ENCODE data around the gene MFAP4.
A peak's percentile ranks its signal among the peaks of the same experiment; 100 is the strongest.

The MFAP4 gene

GRCh38 chr17:19426631-19427030, 39.6 kb upstream of the MFAP4 start:
- no peak overlapping the region for H3K4me2 ChIP-seq (ENCODE audit: low read length, poor library complexity, severe bottlenecking)
- H2BK15ac ChIP-seq (ENCODE audit: low read depth, poor library complexity, severe bottlenecking): no peak overlapping the region
- no peaks in the 10 kb centered on the region for H3K27me3 ChIP-seq (ENCODE audit: control insufficient read depth in 1 of 2, insufficient read depth in 1 of 2, low read length in 2 of 2)
- H3K27ac ChIP-seq (ENCODE audit: low read length, poor library complexity, severe bottlenecking): no peak overlapping the region
- no peak overlapping the region for H2BK120ac ChIP-seq (ENCODE audit: low read depth, low read length)
- H2AFZ ChIP-seq (ENCODE audit: low read depth, low read length): no peak overlapping the region
- no peak overlapping the region for H2BK12ac ChIP-seq (ENCODE audit: low read length in 2 of 2)
- no peak overlapping the region for H3K18ac ChIP-seq (ENCODE audit: low read depth in 1 of 2, low read length in 2 of 2)
- H3K9me3 ChIP-seq (ENCODE audit: control insufficient read depth, low read length): no peaks in the 10 kb centered on the region
- H3K79me1 ChIP-seq (replicated peaks; ENCODE audit: low read length, poor library complexity, severe bottlenecking): no peaks in the 10 kb centered on the region
- no peak for DNase-seq
- no peak overlapping the region for H3K9ac ChIP-seq (ENCODE audit: low read length)
- H3K23ac ChIP-seq (ENCODE audit: low read length in 2 of 2): no peak overlapping the region
- H4K91ac ChIP-seq (ENCODE audit: low read length): no peak overlapping the region
- H3K4me3 ChIP-seq (ENCODE audit: insufficient read depth in 1 of 2, low read depth in 1 of 2, low read length in 2 of 2): no peak overlapping the region
- no peak overlapping the region for H3K14ac ChIP-seq (ENCODE audit: low read length in 2 of 2)
- no peak overlapping the region for H3K4ac ChIP-seq (ENCODE audit: low read depth in 1 of 2, low read length in 2 of 2)
- H2AK5ac ChIP-seq (ENCODE audit: low read length, severe bottlenecking): no peak overlapping the region
- no peak overlapping the region for H4K8ac ChIP-seq (ENCODE audit: low read length)
- no peaks in the 10 kb centered on the region for H3K36me3 ChIP-seq (ENCODE audit: control insufficient read depth in 1 of 2, insufficient read depth in 2 of 2, low read depth in 1 of 2, low read length in 2 of 2)
- no peak overlapping the region for H2BK5ac ChIP-seq (ENCODE audit: low read depth, low read length, poor library complexity, severe bottlenecking)
- 89% methylated on average over 4 of the region's 5 CpGs for WGBS
- no peaks in the 10 kb centered on the region for H3K4me1 ChIP-seq (ENCODE audit: control insufficient read depth, insufficient read depth, low read depth, low read length)

- Histone ChIP-seq H2AK5ac (ENCODE audit: low read length, severe bottlenecking) (no peak overlapping the region), H4K8ac (ENCODE audit: low read length) (no peak overlapping the region), H4K91ac (ENCODE audit: low read length) (no peak overlapping the region), H3K4me1 (ENCODE audit: control insufficient read depth, insufficient read depth, low read depth, low read length) (no peaks in the 10 kb centered on the region), H2BK5ac (ENCODE audit: low read depth, low read length, poor library complexity, severe bottlenecking) (no peak overlapping the region), H2BK120ac (ENCODE audit: low read depth, low read length) (no peak overlapping the region), H3K14ac (ENCODE audit: low read length in 2 of 2) (no peak overlapping the region), H3K18ac (ENCODE audit: low read depth in 1 of 2, low read length in 2 of 2) (no peak overlapping the region), H3K36me3 (ENCODE audit: control insufficient read depth in 1 of 2, insufficient read depth in 2 of 2, low read depth in 1 of 2, low read length in 2 of 2) (no peaks in the 10 kb centered on the region), H3K9me3 (ENCODE audit: control insufficient read depth, low read length) (no peaks in the 10 kb centered on the region), H3K9ac (ENCODE audit: low read length) (peak overlapping the region; percentile 16), H3K4me2 (ENCODE audit: low read length, poor library complexity, severe bottlenecking) (no peak overlapping the region), H3K4ac (ENCODE audit: low read depth in 1 of 2, low read length in 2 of 2) (no peak overlapping the region), H3K79me1 (replicated peaks; ENCODE audit: low read length, poor library complexity, severe bottlenecking) (no peaks in the 10 kb centered on the region), H2BK15ac (ENCODE audit: low read depth, poor library complexity, severe bottlenecking) (no peak overlapping the region), H2BK12ac (ENCODE audit: low read length in 2 of 2) (no peak overlapping the region), H3K27me3 (ENCODE audit: control insufficient read depth in 1 of 2, insufficient read depth in 1 of 2, low read length in 2 of 2) (no peaks in the 10 kb centered on the region), H3K4me3 (ENCODE audit: insufficient read depth in 1 of 2, low read depth in 1 of 2, low read length in 2 of 2) (no peak overlapping the region), H3K27ac (ENCODE audit: low read length, poor library complexity, severe bottlenecking) (no peak overlapping the region), H3K23ac (ENCODE audit: low read length in 2 of 2) (no peak overlapping the region), H2AFZ (ENCODE audit: low read depth, low read length) (no peak overlapping the region)
- DNase-seq: no peak
- 74% methylated on average over 7 of the region's 8 CpGs for WGBS
Observed at GRCh38 chr17:19424934-19425868, 38.2 kb upstream of the MFAP4 start.

GRCh38 chr17:19421926-19422325, 34.9 kb upstream of the MFAP4 start:
- no peak overlapping the region for H3K27ac ChIP-seq (ENCODE audit: low read length, poor library complexity, severe bottlenecking)
- H2BK120ac ChIP-seq (ENCODE audit: low read depth, low read length): no peak overlapping the region
- no peak overlapping the region for H3K4me3 ChIP-seq (ENCODE audit: insufficient read depth in 1 of 2, low read depth in 1 of 2, low read length in 2 of 2)
- no peaks in the 10 kb centered on the region for H3K79me1 ChIP-seq (replicated peaks; ENCODE audit: low read length, poor library complexity, severe bottlenecking)
- H3K18ac ChIP-seq (ENCODE audit: low read depth in 1 of 2, low read length in 2 of 2): no peak overlapping the region
- H3K9ac ChIP-seq (ENCODE audit: low read length): no peak overlapping the region
- no peaks in the 10 kb centered on the region for H3K4me1 ChIP-seq (ENCODE audit: control insufficient read depth, insufficient read depth, low read depth, low read length)
- H2AFZ ChIP-seq (ENCODE audit: low read depth, low read length): no peak overlapping the region
- no peak overlapping the region for H2BK5ac ChIP-seq (ENCODE audit: low read depth, low read length, poor library complexity, severe bottlenecking)
- H4K91ac ChIP-seq (ENCODE audit: low read length): no peak overlapping the region
- H3K27me3 ChIP-seq (ENCODE audit: control insufficient read depth in 1 of 2, insufficient read depth in 1 of 2, low read length in 2 of 2): peaks cover 0 to 19% of the 10 kb centered on the region in 2 experiments
- 88% methylated on average over 4 of the region's 6 CpGs for WGBS
- no peak overlapping the region for H3K14ac ChIP-seq (ENCODE audit: low read length in 2 of 2)
- no peak overlapping the region for H3K23ac ChIP-seq (ENCODE audit: low read length in 2 of 2)
- no peak overlapping the region for H3K4ac ChIP-seq (ENCODE audit: low read depth in 1 of 2, low read length in 2 of 2)
- no peak for DNase-seq
- no peaks in the 10 kb centered on the region for H3K36me3 ChIP-seq (ENCODE audit: control insufficient read depth in 1 of 2, insufficient read depth in 2 of 2, low read depth in 1 of 2, low read length in 2 of 2)
- no peaks in the 10 kb centered on the region for H3K9me3 ChIP-seq (ENCODE audit: control insufficient read depth, low read length)
- no peak overlapping the region for H3K4me2 ChIP-seq (ENCODE audit: low read length, poor library complexity, severe bottlenecking)
- no peak overlapping the region for H2BK12ac ChIP-seq (ENCODE audit: low read length in 2 of 2)
- no peak overlapping the region for H4K8ac ChIP-seq (ENCODE audit: low read length)
- no peak overlapping the region for H2AK5ac ChIP-seq (ENCODE audit: low read length, severe bottlenecking)
- no peak overlapping the region for H2BK15ac ChIP-seq (ENCODE audit: low read depth, poor library complexity, severe bottlenecking)

- no peak overlapping the region for H3K4me2 ChIP-seq (ENCODE audit: low read length, poor library complexity, severe bottlenecking)
- no peak overlapping the region for H3K14ac ChIP-seq (ENCODE audit: low read length in 2 of 2)
- no peak overlapping the region for H2BK5ac ChIP-seq (ENCODE audit: low read depth, low read length, poor library complexity, severe bottlenecking)
- no peaks in the 10 kb centered on the region for H3K79me1 ChIP-seq (replicated peaks; ENCODE audit: low read length, poor library complexity, severe bottlenecking)
- H3K9ac ChIP-seq (ENCODE audit: low read length): no peak overlapping the region
- H2AK5ac ChIP-seq (ENCODE audit: low read length, severe bottlenecking): no peak overlapping the region
- no peak overlapping the region for H2AFZ ChIP-seq (ENCODE audit: low read depth, low read length)
- H3K4me3 ChIP-seq (ENCODE audit: insufficient read depth in 1 of 2, low read depth in 1 of 2, low read length in 2 of 2): no peak overlapping the region
- no peak overlapping the region for H3K23ac ChIP-seq (ENCODE audit: low read length in 2 of 2)
- no peak overlapping the region for H3K4ac ChIP-seq (ENCODE audit: low read depth in 1 of 2, low read length in 2 of 2)
- no peak overlapping the region for H2BK15ac ChIP-seq (ENCODE audit: low read depth, poor library complexity, severe bottlenecking)
- no peak overlapping the region for H2BK120ac ChIP-seq (ENCODE audit: low read depth, low read length)
- DNase-seq: no peak
- H4K91ac ChIP-seq (ENCODE audit: low read length): no peak overlapping the region
- H3K27me3 ChIP-seq (ENCODE audit: control insufficient read depth in 1 of 2, insufficient read depth in 1 of 2, low read length in 2 of 2): peaks cover 0 to 26% of the 10 kb centered on the region in 2 experiments
- H3K4me1 ChIP-seq (ENCODE audit: control insufficient read depth, insufficient read depth, low read depth, low read length): no peaks in the 10 kb centered on the region
- WGBS: no CpG with 5 or more reads among the region's 4 CpGs
- H3K36me3 ChIP-seq (ENCODE audit: control insufficient read depth in 1 of 2, insufficient read depth in 2 of 2, low read depth in 1 of 2, low read length in 2 of 2): no peaks in the 10 kb centered on the region
- H3K27ac ChIP-seq (ENCODE audit: low read length, poor library complexity, severe bottlenecking): no peak overlapping the region
- H3K18ac ChIP-seq (ENCODE audit: low read depth in 1 of 2, low read length in 2 of 2): no peak overlapping the region
- no peak overlapping the region for H2BK12ac ChIP-seq (ENCODE audit: low read length in 2 of 2)
- no peak overlapping the region for H4K8ac ChIP-seq (ENCODE audit: low read length)
- no peaks in the 10 kb centered on the region for H3K9me3 ChIP-seq (ENCODE audit: control insufficient read depth, low read length)
Observed at GRCh38 chr17:19421219-19421618, 34.2 kb upstream of the MFAP4 start.

All from mesenchymal stem cell (in vitro differentiated cells and primary cell).